ENCODE data around the gene RHO.
"Not testable (repeated sequence)": the region's sequence is repeated elsewhere in the genome, so short reads cannot be mapped to it uniquely, and the experiment has no call there.

The RHO gene

DNA sequence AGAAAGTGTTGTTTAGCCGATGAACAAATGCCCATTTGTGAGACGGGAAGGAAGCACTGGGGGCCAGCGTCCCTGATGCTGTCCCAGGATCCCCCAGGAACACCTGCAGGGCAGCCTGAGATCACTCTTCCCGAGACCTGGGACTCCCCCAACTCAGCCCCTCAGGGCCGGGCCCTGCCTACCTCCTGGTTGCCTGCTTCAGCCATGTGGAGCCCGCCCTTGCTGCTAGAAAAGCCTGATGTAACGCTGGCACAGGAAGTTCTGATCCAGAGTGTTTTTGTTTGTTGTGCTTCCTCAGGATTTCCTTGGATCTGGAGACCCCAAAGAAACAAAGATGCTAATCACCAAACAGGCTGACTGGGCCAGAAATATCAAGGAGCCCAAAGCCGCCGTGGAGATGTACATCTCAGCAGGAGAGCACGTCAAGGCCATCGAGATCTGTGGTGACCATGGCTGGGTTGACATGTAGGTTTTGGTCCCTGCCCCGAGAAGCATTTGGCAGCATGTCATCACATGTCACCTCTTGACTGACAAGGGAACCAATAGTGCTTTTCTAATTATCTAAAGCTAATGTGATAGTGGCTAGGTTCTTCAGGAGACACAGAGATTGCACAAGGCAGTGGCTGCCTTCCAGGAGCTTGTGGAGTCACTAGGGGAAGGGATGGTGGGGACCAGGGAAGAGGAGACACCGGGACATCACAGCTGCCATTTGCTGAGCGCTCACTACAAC is 28.7 kb upstream of the RHO start:
- not testable (repeated sequence) for H3K9ac ChIP-seq (ENCODE audit: low read length); DNase-seq; H3K18ac ChIP-seq (ENCODE audit: low read depth in 1 of 2, low read length in 2 of 2); H2BK120ac ChIP-seq (ENCODE audit: low read depth, low read length); H3K27ac ChIP-seq (ENCODE audit: low read length, poor library complexity, severe bottlenecking); H2AFZ ChIP-seq (ENCODE audit: low read depth, low read length); H2BK5ac ChIP-seq (ENCODE audit: low read depth, low read length, poor library complexity, severe bottlenecking); H2BK15ac ChIP-seq (ENCODE audit: low read depth, poor library complexity, severe bottlenecking); H3K9me3 ChIP-seq (ENCODE audit: control insufficient read depth, low read length); H3K4ac ChIP-seq (ENCODE audit: low read depth in 1 of 2, low read length in 2 of 2); H3K79me1 ChIP-seq (replicated peaks; ENCODE audit: low read length, poor library complexity, severe bottlenecking); H4K91ac ChIP-seq (ENCODE audit: low read length); H3K14ac ChIP-seq (ENCODE audit: low read length in 2 of 2); H2BK12ac ChIP-seq (ENCODE audit: low read length in 2 of 2); H4K8ac ChIP-seq (ENCODE audit: low read length); H3K4me2 ChIP-seq (ENCODE audit: low read length, poor library complexity, severe bottlenecking); H3K4me3 ChIP-seq (ENCODE audit: insufficient read depth in 1 of 2, low read depth in 1 of 2, low read length in 2 of 2); H3K23ac ChIP-seq (ENCODE audit: low read length in 2 of 2); H3K27me3 ChIP-seq (ENCODE audit: control insufficient read depth in 1 of 2, insufficient read depth in 1 of 2, low read length in 2 of 2); H2AK5ac ChIP-seq (ENCODE audit: low read length, severe bottlenecking)
- peaks cover 28 to 54% of the 10 kb centered on the region in 2 experiments for H3K36me3 ChIP-seq (ENCODE audit: control insufficient read depth in 1 of 2, insufficient read depth in 2 of 2, low read depth in 1 of 2, low read length in 2 of 2)
- WGBS = 98% methylated on average over 12 of the region's 14 CpGs
- peaks cover 17% of the 10 kb centered on the region for H3K4me1 ChIP-seq (ENCODE audit: control insufficient read depth, insufficient read depth, low read depth, low read length)

DNA sequence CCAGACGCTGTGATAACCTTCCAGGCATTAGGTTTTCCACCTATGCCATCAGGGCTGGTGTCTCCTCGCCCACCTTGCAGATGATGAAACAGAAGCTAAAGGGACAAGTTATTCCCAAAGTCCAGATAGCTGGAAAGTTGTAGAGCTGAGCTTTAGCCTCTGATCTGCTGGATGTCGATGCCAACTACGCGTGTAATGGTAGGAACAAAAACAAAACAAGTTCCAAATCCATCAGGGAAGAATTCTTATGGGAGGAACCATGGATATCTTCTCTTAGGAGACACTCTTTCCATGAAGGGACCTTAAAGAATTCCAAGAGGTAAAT is 28.1 kb upstream of the RHO start:
- Histone ChIP-seq H3K79me1 (replicated peaks; ENCODE audit: low read length, poor library complexity, severe bottlenecking) (no peaks in the 10 kb centered on the region), H3K9ac (ENCODE audit: low read length) (no peak overlapping the region), H3K4ac (ENCODE audit: low read depth in 1 of 2, low read length in 2 of 2) (no peak overlapping the region), H4K91ac (ENCODE audit: low read length) (no peak overlapping the region), H2AK5ac (ENCODE audit: low read length, severe bottlenecking) (no peak overlapping the region), H3K27me3 (ENCODE audit: control insufficient read depth in 1 of 2, insufficient read depth in 1 of 2, low read length in 2 of 2) (no peaks in the 10 kb centered on the region), H3K36me3 (ENCODE audit: control insufficient read depth in 1 of 2, insufficient read depth in 2 of 2, low read depth in 1 of 2, low read length in 2 of 2) (peaks cover 28 to 58% of the 10 kb centered on the region in 2 experiments), H2BK5ac (ENCODE audit: low read depth, low read length, poor library complexity, severe bottlenecking) (no peak overlapping the region), H3K23ac (ENCODE audit: low read length in 2 of 2) (no peak overlapping the region), H3K18ac (ENCODE audit: low read depth in 1 of 2, low read length in 2 of 2) (no peak overlapping the region), H3K4me2 (ENCODE audit: low read length, poor library complexity, severe bottlenecking) (no peak overlapping the region), H3K4me1 (ENCODE audit: control insufficient read depth, insufficient read depth, low read depth, low read length) (peaks cover 17% of the 10 kb centered on the region), H2AFZ (ENCODE audit: low read depth, low read length) (no peak overlapping the region), H2BK15ac (ENCODE audit: low read depth, poor library complexity, severe bottlenecking) (no peak overlapping the region), H4K8ac (ENCODE audit: low read length) (no peak overlapping the region), H3K9me3 (ENCODE audit: control insufficient read depth, low read length) (no peaks in the 10 kb centered on the region), H3K4me3 (ENCODE audit: insufficient read depth in 1 of 2, low read depth in 1 of 2, low read length in 2 of 2) (no peak overlapping the region), H2BK120ac (ENCODE audit: low read depth, low read length) (no peak overlapping the region), H2BK12ac (ENCODE audit: low read length in 2 of 2) (no peak overlapping the region), H3K14ac (ENCODE audit: low read length in 2 of 2) (no peak overlapping the region), H3K27ac (ENCODE audit: low read length, poor library complexity, severe bottlenecking) (no peak overlapping the region)
- WGBS = 100% methylated on average over 5 of the region's 5 CpGs
- no peak for DNase-seq

DNA sequence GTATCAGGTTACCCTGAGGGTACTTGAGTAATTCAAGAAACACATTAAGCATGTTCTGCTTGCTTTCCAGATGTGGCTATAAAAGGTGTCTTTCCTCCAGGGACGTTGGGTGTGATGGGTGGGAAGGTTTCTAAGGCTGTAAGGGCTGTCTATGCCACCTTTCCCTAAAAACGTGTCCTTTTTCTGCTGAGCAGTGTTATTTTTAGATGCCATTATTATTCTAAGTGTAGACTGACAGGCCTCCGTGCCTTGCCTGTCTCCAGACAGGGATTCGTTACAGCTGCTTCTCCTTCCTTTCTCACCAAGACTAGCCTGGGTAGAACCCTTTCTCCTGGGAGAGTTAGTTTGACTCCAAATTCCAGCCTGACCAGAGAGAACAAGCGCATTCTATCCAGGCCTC is 26.8 kb upstream of the RHO start:
- WGBS = 92% methylated on average over 4 of the region's 5 CpGs
- H3K9ac ChIP-seq (ENCODE audit: low read length) = no peak overlapping the region

DNA sequence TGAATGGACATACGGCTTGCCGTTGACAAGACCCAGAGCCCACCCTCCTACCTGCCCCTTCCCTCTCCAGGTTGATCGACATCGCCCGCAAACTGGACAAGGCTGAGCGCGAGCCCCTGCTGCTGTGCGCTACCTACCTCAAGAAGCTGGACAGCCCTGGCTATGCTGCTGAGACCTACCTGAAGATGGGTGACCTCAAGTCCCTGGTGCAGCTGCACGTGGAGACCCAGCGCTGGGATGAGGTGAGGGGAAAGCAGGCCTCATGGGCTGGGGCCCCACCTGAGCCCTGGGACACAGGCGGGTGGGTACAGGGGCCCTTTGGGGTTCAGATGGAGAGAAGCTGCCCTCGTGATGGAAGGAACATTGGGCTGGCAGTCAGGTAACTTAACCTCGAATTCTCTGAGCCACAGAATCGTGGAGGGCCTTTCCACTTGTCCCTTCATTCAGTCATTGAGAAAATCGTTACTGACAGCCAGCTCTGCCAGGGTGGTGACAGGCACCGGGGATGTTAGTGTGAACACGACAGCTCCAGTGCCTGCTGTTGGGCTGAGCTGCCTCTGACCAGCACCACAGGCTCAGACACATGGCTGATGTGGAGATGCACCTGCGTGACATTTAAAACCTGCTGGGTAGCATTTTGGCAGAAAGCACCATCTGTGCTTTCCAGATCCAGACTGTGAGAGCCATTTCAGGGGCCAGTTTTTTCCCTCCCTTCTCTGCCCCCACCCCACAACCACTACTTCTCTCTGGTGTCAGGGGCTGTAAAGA is 25.6 kb upstream of the RHO start:
- no peak overlapping the region for H4K8ac ChIP-seq (ENCODE audit: low read length)
- H3K4me3 ChIP-seq (ENCODE audit: insufficient read depth in 1 of 2, low read depth in 1 of 2, low read length in 2 of 2) = no peak overlapping the region
- H3K27me3 ChIP-seq (ENCODE audit: control insufficient read depth in 1 of 2, insufficient read depth in 1 of 2, low read length in 2 of 2) = no peaks in the 10 kb centered on the region
- no peak overlapping the region for H3K9ac ChIP-seq (ENCODE audit: low read length)
- no peaks in the 10 kb centered on the region for H3K79me1 ChIP-seq (replicated peaks; ENCODE audit: low read length, poor library complexity, severe bottlenecking)
- no peak overlapping the region for H3K18ac ChIP-seq (ENCODE audit: low read depth in 1 of 2, low read length in 2 of 2)
- no peak overlapping the region for H2AFZ ChIP-seq (ENCODE audit: low read depth, low read length)
- H2BK15ac ChIP-seq (ENCODE audit: low read depth, poor library complexity, severe bottlenecking) = no peak overlapping the region
- H2BK5ac ChIP-seq (ENCODE audit: low read depth, low read length, poor library complexity, severe bottlenecking) = no peak overlapping the region
- H3K27ac ChIP-seq (ENCODE audit: low read length, poor library complexity, severe bottlenecking) = no peak overlapping the region
- H2BK12ac ChIP-seq (ENCODE audit: low read length in 2 of 2) = no peak overlapping the region
- H2AK5ac ChIP-seq (ENCODE audit: low read length, severe bottlenecking) = no peak overlapping the region
- H3K36me3 ChIP-seq (ENCODE audit: control insufficient read depth in 1 of 2, insufficient read depth in 2 of 2, low read depth in 1 of 2, low read length in 2 of 2) = peaks cover 43 to 65% of the 10 kb centered on the region in 2 experiments
- H3K23ac ChIP-seq (ENCODE audit: low read length in 2 of 2) = no peak overlapping the region
- H3K4ac ChIP-seq (ENCODE audit: low read depth in 1 of 2, low read length in 2 of 2) = no peak overlapping the region
- no peak overlapping the region for H3K4me2 ChIP-seq (ENCODE audit: low read length, poor library complexity, severe bottlenecking)
- H3K4me1 ChIP-seq (ENCODE audit: control insufficient read depth, insufficient read depth, low read depth, low read length) = peaks cover 11% of the 10 kb centered on the region
- H4K91ac ChIP-seq (ENCODE audit: low read length) = no peak overlapping the region
- DNase-seq = no peak
- no peaks in the 10 kb centered on the region for H3K9me3 ChIP-seq (ENCODE audit: control insufficient read depth, low read length)
- WGBS = 98% methylated on average over 18 of the region's 18 CpGs
- H3K14ac ChIP-seq (ENCODE audit: low read length in 2 of 2) = no peak overlapping the region
- H2BK120ac ChIP-seq (ENCODE audit: low read depth, low read length) = no peak overlapping the region

More for the DNA sequence above, 26.8 kb upstream of the RHO start:
- Histone ChIP-seq H2BK120ac (ENCODE audit: low read depth, low read length) (no peak overlapping the region), H3K27me3 (ENCODE audit: control insufficient read depth in 1 of 2, insufficient read depth in 1 of 2, low read length in 2 of 2) (no peaks in the 10 kb centered on the region), H3K27ac (ENCODE audit: low read length, poor library complexity, severe bottlenecking) (no peak overlapping the region), H4K91ac (ENCODE audit: low read length) (no peak overlapping the region), H2AK5ac (ENCODE audit: low read length, severe bottlenecking) (no peak overlapping the region), H3K36me3 (ENCODE audit: control insufficient read depth in 1 of 2, insufficient read depth in 2 of 2, low read depth in 1 of 2, low read length in 2 of 2) (peaks cover 34 to 63% of the 10 kb centered on the region in 2 experiments), H3K4me3 (ENCODE audit: insufficient read depth in 1 of 2, low read depth in 1 of 2, low read length in 2 of 2) (no peak overlapping the region), H3K23ac (ENCODE audit: low read length in 2 of 2) (no peak overlapping the region), H3K9me3 (ENCODE audit: control insufficient read depth, low read length) (no peaks in the 10 kb centered on the region), H2BK5ac (ENCODE audit: low read depth, low read length, poor library complexity, severe bottlenecking) (no peak overlapping the region), H2AFZ (ENCODE audit: low read depth, low read length) (no peak overlapping the region), H3K4ac (ENCODE audit: low read depth in 1 of 2, low read length in 2 of 2) (no peak overlapping the region), H3K4me2 (ENCODE audit: low read length, poor library complexity, severe bottlenecking) (no peak overlapping the region), H3K79me1 (replicated peaks; ENCODE audit: low read length, poor library complexity, severe bottlenecking) (no peaks in the 10 kb centered on the region), H2BK15ac (ENCODE audit: low read depth, poor library complexity, severe bottlenecking) (no peak overlapping the region), H3K18ac (ENCODE audit: low read depth in 1 of 2, low read length in 2 of 2) (no peak overlapping the region), H4K8ac (ENCODE audit: low read length) (no peak overlapping the region), H3K14ac (ENCODE audit: low read length in 2 of 2) (no peak overlapping the region), H2BK12ac (ENCODE audit: low read length in 2 of 2) (no peak overlapping the region), H3K4me1 (ENCODE audit: control insufficient read depth, insufficient read depth, low read depth, low read length) (peaks cover 11% of the 10 kb centered on the region)
- no peak for DNase-seq

Measured in mesenchymal stem cell (in vitro differentiated cells and primary cell).